GM21786 (cell line): ENCODE data around the gene TVP23A.
A peak's percentile ranks its signal among the peaks of the same experiment; 100 is the strongest.
"Not testable (repeated sequence)": the region's sequence is repeated elsewhere in the genome, so short reads cannot be mapped to it uniquely, and the experiment has no call there.

Experiments
- ATAC-seq: cut with Tn5 transposase; IDR thresholded peaks from one replicate; pipeline ENCODE4 v1.9.1; 2021; ENCODE audit not compliant: unreplicated experiment

TVP23A gene

DNA sequence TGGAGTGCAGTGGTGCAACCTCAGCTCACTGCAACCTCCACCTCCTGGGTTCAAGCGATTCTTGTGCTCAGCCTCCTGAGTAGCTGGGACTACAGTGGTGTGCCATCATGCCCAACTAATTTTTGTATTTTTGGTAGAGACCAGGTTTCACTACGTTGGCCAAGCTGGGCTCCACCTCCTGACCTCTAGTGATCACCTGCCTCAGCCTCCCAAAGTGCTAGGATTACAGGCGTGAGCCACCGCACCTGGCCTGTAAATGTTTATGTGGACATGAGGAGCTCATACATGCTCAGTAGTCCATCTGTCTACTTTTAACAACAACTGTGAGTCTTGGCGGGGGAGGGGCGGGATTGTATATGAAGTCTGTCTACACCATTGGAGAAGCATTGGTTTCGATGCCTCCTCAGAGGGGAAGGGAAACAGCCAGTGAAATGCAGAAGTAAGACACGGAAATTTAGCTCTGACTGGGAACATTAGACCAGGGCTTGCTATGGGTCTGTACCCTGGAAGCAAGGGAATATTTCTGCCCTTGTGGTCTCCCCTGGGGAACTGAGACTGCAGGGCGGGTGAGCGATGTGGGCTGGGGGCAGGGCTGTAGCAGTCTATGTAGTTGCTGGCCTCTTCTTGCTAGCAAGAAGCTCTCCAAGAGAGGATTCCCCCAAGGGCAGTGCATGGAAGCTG lies 65.6 kb downstream of the TVP23A start:
- ATAC-seq = peak; percentile 55

GRCh38 chr16:10751291-10751697 lies 67.3 kb downstream of the TVP23A start:
- no peak for ATAC-seq

GRCh38 chr16:10750793-10751192 lies 67.8 kb downstream of the TVP23A start:
- ATAC-seq = no peak

DNA sequence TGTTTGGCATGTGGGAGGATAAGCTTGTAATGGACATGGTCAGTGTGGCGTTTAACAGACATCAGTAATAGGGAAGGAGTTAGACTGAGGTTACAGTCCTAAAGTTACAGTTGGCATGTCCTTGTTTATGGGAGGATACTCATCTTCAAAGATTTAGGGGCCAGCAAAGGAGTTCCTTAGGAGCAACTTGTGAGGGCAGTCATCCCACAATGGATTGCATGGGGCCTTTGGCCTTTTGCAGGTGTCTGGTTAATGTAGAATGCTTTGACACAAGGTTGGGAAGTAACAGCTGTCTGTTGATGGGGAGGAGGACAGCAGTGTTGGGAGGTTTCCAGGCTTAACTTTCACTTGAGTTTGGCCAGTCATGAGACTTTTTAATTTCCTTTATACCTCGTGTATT lies 72.8 kb downstream of the TVP23A start:
- no peak for ATAC-seq

DNA sequence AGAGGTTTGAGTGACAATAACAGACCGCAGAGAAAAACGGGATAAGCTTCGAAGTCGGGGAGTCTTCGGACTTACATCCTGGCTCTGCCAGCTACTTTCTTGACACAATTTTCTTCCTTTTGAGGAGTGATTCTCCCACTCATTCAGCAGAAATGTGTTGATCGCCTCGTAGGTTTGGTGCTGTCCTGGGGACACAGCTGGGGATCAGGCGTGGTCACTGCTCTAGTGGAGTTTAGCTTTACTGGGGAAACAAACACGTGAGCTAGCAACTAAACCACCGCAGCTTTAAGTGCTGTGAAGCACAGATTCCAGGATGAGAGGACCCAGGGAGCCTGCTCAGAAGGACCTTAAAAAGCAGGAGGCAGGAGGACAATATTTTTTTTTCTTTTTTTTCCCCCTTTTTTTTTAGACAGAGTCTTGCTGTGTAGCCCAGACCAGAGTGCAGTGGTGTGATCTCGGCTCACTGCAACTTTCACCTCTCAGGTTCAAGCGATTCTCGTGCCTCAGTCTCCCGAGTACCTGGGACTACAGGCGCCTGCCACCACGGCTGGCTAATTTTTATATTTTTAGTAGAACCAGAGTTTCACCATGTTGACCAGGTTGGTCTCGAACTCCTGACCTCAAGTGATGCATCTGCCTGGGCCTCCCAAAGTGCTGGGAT lies 74.1 kb downstream of the TVP23A start:
- ATAC-seq = no peak

DNA sequence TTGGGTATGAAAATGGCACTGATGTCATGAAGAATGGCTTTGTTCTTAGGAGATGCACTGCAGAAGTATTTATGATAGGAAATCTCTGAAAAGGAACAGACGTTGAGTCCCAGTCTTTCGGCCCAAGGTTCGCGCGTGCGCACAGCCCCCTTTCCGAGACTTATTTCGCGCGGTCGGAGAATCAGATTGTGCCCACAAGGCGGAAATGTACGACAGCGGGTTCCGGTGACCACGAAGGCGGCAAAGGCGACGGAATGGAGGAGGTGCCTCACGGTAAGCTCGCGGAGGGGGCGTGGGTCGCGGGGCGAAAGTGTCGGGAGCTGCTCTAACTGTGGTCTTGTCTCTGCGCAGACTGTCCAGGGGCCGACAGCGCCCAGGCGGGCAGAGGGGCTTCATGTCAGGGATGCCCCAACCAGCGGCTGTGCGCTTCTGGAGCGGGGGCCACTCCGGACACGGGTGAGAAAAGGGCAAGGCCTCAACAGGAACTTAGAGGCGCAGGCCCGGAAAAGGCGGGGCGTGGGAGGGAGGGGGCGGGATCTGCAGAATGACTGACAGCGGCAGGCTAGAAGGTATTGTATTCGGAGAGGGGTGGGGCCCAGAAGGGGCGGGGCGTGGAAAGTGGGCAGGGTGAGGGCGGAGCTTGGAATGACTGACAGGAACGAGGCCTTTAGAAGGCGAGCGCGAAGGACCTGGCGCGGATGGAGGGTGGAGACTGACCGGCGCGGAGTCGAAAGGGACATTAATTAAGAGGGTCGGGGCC lies 74.8 kb downstream of the TVP23A start, which contains the start of gene NUBP1:
TSS of gene NUBP1 (plus strand) at position 233 of the 760 bp plus-strand sequence. CDS start at position 255, 22 bp downstream.
- ATAC-seq = peak; percentile 72

DNA sequence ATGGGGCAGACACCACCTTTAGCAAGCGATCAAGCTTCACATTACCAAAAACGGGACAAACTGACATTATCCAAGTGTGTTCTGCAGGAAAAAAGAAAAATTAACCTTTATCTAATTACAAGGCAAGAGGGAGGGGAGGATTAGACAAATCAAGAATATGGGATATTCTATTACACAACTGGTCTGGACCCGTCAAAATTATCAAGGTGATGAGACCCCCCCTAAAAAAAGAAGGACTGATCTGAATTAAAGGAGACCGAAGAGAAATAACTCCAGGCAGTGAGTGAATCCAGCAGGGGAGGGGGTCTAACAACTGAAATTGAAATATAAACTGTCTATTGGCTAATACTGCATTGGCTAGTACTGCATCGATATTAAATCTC lies 75.4 kb downstream of the TVP23A start:
- ATAC-seq = no peak

DNA sequence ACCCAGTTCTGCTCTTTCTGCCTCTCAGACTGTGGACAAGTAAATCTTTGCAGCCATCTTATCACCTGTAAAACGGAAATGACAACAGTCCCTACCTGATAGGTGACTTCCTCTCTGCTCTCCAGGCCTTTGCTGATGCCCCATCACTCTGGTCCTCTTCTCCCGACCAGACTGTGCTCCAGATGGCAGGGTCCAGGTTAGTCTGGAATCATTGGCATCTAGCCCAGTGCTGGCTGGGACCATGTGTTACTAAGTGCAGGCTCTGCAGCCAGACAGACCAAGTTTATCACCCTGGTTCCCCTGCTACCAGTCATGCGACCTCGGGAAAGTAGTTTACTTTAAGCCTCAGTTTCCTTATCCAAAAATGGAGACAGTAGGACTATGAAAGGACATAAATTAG lies 76.8 kb downstream of the TVP23A start:
- ATAC-seq = no peak

DNA sequence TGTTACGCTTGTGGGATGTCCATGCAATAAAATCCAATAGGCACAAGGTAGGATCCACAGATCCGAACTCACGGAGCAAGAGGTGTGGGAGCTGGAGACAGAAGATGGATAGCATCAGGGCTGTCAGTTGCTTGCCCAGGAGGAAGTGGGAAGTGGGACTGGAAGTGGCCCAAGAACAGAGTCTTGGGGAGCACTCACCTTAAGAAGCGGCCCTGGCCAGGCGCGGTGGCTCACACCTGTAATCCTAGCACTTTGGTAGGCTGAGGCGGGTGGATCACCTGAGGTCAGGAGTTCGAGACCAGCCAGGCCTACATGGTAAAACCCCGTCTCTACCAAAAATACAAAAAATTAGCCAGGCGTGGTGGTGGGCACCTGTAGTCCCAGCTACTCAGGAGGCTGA lies 77.3 kb downstream of the TVP23A start:
- not testable (repeated sequence) for ATAC-seq

DNA sequence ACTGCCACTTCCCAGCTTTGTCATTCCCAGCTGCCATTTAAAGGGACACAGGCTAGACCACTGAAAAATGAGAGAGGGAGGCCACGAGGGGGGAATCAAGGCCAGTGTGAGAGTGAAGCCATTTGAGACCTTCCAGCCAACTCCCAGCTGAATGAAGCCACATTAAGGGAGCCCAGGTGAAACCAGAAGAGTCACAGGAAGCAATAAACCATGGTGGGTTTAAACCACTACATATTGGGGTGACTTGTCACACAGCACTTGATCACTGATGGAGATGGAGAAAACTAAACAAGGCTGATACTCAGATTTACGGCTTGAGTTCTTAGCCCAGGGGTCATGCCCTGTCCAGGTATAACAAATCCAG lies 77.8 kb downstream of the TVP23A start:
- ATAC-seq = no peak

- no peak for ATAC-seq
These were observed 78.4 kb downstream of the TVP23A start for GRCh38 chr16:10740000-10740844.

DNA sequence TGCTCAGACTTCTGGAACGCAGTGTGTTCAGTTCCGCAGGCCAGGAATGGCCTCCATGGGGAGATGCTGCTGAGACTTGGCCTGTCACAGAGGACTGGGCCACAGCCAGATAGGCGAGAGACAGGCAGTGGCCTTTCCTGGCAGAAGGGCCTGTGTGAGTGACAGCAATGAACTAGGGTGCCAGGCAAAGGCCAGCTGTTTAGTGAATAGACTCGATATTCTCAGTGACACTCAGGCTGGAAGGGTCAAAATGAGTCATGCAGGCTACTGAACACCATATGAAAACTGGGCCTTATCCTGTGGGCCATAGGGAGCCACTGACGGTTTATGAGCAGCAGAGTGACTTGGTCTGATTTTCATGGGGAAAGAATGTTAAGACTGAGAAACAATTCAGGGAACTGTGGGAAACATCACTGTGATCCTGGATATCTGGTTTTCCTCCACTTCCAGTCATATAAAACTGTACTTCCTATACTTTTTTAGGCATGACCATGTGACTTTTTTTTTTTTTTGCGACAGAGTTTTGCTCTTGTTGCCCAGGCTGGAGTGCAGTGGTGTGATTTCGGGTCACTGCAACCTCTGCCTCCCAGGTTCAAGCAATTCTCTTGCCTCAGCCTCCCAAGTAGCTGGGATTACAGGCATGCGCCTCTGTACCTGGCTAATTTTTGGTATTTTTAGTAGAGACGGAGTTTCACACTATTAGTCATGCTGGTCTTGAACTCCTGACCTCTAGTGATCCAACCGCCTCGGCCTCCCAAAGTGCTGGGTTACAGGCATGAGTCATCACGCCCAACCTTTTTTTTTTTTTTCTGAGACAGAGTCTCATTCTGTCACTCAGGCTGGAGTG lies 80.1 kb downstream of the TVP23A start:
- ATAC-seq = peak; percentile 77

DNA sequence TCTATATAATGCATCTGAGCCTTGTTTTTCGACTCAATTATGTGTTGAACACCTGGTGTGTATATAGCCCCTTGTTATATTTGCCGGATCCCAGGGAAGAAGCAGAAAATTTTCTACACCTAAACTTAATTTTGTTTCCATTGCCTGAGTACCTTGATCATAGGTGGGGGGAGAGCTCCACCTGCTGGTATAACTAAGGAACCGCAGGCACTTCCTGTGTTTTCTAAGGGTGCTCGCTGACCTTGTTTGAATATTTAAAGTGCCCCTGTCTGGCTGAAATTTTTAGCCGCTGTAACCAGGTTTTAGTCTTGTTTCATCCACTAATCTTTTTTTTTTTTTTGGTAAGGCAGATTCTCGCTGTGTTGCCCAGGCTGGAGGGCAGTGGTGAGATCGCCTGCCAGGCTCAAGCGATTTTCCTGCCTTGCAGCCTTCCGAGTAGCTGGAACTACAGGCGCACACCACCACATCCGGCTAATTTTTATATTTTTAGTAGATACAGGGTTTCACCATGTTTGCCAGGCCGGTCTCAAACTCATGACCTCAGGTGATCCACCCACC lies 81.4 kb downstream of the TVP23A start:
- no peak for ATAC-seq

GRCh38 chr16:10731790-10732189 lies 86.8 kb downstream of the TVP23A start:
- ATAC-seq = no peak

DNA sequence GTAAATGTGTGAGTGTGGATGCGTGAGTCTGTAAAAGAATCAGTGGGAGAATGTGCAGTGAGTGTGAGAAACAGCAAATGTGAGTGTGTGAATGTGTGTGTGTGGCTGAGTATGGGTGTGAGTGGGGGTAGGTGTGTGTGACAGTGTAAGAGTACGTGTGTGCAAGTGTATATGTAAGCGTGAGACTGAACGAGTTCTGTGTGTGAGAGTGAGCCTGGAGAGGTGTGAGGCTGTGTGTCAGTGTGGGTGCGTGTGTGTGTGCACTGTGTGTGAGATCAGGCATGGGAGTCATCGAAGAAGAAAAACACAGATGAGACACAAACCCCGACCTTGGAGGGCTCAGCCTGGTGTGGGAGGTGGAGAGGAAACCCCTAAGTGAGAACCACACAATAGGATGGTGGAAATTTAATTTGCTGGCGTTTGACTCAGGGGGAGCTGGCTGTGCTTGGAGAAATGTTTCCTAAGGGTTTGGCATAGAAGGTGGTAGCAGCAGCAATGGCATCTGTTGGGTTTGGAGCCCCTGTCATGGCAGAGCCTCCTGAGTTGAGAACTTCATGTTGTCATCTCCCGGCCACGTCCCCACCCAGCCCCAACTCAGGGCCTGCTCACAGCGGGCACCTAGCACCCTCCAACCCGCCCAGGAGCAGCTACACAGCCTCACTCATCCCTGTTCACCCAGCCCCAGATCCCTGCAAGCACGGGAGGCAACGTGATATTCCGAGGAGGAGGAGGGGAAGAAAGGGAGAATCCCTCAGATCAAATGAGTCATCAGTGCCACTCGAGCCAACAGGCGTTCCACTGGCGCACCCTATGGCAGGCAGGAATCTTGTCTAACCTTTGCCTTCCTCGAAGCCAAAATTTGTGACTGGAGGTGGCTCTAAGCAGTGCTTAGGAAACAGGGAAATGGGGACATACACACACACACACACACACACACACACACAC lies 89.2 kb downstream of the TVP23A start:
- ATAC-seq = no peak

DNA sequence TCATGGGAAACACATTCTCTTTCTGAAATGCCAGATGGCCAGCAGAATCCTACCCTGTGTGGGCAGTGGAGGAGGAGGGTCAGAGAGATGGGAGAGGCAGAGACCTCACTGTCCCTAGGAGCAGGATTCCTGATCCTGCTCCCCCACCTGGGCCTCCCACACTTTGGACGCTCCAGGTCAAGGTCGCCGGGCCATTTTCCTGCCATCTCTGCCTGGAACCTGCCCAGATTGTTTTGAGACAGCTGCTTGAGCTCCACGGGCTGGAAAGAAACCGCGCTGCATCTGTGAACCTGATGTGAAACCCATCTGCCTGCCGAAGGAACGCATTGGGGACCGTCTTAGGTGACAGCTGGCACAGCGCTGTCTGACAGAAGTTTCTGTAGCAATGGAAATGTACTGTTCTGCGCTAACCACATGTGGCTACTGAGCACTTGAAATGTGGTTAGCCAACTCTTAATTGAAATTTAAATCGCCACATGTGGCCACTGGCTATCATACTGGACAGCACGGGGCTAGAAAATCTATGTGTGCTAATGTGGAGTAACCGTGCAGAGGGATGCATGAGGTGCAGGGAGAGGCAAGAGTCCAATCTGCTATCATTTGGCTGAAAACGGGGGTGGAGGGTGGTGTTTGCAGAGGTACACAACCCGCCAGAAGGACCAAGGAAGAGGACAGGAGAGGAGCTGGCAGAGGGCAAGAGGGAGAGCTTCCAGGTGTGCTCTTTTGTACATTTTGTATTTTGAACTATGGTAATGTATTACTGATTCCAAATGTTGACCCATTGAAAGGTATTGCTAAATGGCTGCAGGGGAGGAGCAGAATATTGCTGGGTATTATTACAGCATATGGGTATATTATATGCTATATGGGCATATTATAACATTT lies 90.3 kb downstream of the TVP23A start:
- no peak for ATAC-seq
